ENCODE measurements around the gene KLF14.
"Not testable (repeated sequence)": the region's sequence is repeated elsewhere in the genome, so short reads cannot be mapped to it uniquely, and the experiment has no call there.

Gene KLF14

DNA sequence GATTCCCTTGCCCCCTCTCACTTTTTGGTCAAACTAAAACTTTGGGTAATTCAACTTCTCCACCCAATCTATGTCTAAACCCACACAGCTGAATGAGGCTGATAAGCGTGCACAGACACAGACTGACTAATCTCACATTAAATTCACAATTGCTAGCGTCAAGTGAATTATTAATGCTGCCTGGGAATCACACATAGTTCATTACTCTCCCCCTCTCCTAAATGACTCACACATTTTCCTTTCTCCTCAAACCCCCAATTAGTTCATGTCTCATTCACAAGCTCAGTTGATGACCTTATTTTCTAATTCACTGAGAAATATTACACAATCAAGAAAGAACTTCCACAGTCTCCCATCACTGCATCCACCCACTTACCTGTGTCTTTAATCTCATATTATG is 14.5 kb downstream of the KLF14 start:
- FAIRE-seq (peak; percentile 45), DNase-seq (ENCODE audit: low spot score) (no peak)

- no peak for DNase-seq (ENCODE audit: low spot score)
- no peak for FAIRE-seq
These were observed 21.6 kb downstream of the KLF14 start for GRCh38 chr7:130712416-130712815.

DNA sequence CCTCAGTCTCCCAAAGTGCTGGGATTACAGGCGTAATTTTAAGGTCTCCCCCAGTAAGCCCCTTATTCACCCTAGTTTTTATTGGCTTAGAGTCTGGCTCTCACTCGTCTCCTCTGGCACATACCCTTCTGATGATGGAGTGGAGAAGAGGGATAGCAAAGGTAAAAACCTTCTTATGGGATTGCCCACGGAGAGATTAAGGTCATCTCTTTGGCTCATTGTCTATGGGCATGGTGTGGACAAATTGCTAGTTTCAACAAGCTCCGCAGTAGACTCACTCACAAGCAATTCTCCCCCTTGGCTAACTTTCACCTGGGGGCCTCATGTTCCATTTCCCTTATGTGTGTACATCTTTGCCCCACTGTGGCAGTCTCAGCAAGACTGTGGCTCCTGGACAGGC is 25.2 kb downstream of the KLF14 start:
- DNase-seq (ENCODE audit: low spot score) (no peak), FAIRE-seq (no peak)

DNA sequence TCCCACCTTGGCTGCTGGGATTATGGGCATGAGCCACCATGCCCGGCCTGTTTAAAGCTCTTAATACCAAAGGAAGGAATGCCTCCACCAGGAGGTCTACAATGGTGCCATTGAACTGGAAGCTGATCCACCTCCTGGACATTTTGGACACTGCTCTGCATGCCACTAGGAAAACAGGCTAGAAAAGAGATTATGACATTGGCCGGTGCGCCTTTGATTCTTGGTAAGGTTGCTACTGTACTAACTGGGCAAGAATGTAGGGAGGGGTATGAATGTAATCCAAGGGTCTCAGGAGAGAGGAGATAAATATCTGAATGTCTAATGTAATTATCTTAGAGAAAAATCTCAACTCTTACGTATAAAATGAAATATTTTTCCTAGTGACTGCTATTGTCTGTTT is 26.0 kb downstream of the KLF14 start:
- DNase-seq (ENCODE audit: low spot score) (no peak), FAIRE-seq (no peak)

- DNase-seq (ENCODE audit: low spot score) (no peak), FAIRE-seq (no peak)
These were observed 30.2 kb downstream of the KLF14 start for GRCh38 chr7:130703851-130704250.

GRCh38 chr7:130701650-130702049 is 32.4 kb downstream of the KLF14 start:
- DNase-seq (ENCODE audit: low spot score) (no peak), FAIRE-seq (no peak)

DNA sequence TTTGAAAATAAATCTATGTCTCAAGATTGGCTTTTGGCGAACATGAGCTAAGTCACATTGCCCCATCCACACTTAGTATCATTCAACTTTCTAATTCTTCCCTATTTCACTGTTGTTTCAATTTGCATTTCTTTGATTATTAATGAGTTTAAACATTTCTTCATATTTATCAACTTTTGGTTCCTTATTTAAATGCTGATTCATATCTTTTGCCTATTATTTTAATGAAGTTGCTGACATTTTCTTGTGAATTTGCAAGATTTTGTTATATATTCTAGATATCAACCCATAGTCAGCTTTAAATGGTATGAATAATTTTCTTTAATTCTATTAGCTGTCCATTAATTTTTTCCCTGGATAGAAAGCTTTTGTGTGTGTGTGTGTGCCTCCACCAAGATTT is 33.2 kb downstream of the KLF14 start:
- FAIRE-seq (no peak), DNase-seq (ENCODE audit: low spot score) (no peak)

DNA sequence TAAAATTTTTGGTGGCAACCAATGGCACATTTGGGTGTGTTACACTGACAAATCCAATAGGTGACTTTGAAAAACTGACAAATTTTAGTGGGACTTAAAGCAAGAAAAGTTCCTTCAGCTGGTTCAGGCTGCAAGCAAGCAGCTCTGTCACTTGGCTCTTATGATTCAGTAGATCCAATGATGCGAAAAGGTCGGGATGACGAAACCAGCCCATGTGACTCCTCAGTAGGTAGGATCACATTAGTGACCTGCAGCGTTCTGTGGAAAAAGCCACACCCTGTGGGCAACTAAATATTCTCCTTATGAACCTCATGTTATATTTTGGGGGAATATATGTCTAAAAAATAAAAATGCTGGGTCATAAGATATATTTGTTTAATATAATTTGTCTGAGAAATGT is 34.3 kb downstream of the KLF14 start:
- no peak for DNase-seq (ENCODE audit: low spot score)
- FAIRE-seq, result no peak

DNA sequence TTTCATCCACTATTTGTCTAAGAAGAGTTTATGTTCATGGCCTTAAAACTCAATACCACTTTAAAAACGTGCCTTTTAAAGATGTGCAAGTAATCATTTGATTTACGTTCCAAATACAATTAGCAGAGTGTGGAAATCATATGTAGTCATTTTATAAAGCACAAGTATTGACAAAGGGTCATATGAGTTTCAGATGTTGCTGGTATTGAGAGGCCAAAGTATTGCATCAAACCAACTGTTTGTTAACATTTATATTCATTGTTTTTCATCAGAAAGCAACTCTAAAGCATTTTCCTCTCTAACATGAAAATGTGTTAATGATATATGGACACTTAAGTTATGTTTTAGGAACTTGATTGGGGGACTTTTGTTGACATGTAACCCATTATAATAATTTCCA is 36.2 kb downstream of the KLF14 start:
- DNase-seq (ENCODE audit: low spot score), result no peak
- no peak for FAIRE-seq

GRCh38 chr7:130695840-130696239 is 38.2 kb downstream of the KLF14 start:
- FAIRE-seq, result no peak
- DNase-seq (ENCODE audit: low spot score), result peak; percentile 34

DNA sequence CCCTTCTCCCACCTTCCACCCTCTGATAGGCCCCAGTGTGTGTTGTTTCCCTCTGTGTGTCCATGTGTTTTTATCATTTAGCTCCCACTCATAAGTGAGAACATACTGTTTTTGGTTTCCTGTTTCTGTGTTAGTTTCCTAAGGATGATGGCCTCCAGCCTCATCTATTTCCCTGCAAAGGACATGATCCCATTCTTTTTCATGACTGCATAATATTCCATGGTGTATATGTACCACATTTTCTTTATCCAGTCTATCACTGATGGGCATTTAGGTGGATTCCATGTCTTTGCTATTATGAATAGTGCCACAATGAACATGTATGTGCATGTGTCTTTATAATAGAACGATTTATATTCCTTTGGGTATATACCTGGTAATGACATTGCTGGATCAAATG is 41.6 kb downstream of the KLF14 start:
- FAIRE-seq; DNase-seq (ENCODE audit: low spot score): not testable (repeated sequence)

DNA sequence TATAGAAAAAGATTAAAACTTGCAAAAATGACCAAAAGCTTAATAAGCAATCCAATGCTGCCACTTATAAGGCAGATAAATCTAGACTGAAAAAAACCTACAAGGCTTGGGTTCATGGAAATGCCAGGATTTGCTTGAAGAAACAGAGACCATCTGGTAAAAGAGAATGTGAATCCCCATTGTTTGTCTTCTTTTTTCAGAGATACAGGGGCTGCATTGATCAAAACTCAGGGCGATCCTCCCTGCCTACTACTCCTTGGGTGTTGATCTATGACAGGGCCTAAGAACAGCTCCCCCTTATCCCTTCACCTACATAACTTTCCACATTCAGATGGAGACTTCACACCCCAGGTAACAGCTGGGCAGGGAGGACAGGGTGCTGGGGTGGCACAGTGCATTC is 44.3 kb downstream of the KLF14 start:
- DNase-seq (ENCODE audit: low spot score), result no peak
- FAIRE-seq, result no peak

- FAIRE-seq (no peak), DNase-seq (ENCODE audit: low spot score) (no peak)
These were observed 51.0 kb downstream of the KLF14 start for GRCh38 chr7:130683026-130683425.
